Measurements from ENCODE around the gene NEK10. TPM values are rescaled to one million over a fixed set of nuclear protein-coding genes. Genes with fewer than 3 reads are reported as not detected.

The NEK10 gene
- total RNA-seq, 2 experiments from 2014 or later = 0.28 to 1.3 TPM

GRCh38 chr3:27073912-27074311 is 295.3 kb downstream of the NEK10 start:
- intact Hi-C loops (cut with micrococcal nuclease; ENCODE audit: unreplicated experiment) = no loop called here
- Histone ChIP-seq H3K27ac (ENCODE audit: low read depth, low read length, poor library complexity, severe bottlenecking) (no peak overlapping the region), H3K4me3 (ENCODE audit: low read depth, low read length, poor library complexity, severe bottlenecking) (no peak overlapping the region), H4K20me1 (ENCODE audit: insufficient read depth, low read length) (no peaks in the 10 kb centered on the region), H3K9me2 (ENCODE audit: insufficient read depth, low read length) (no peaks in the 10 kb centered on the region; the same call in 1 of the 2 replicates), H3K36me3 (ENCODE audit: insufficient read depth, low read length) (no peaks in the 10 kb centered on the region), H3K4me2 (ENCODE audit: low read length) (no peak overlapping the region), H3K79me2 (ENCODE audit: insufficient read depth, low read depth, low read length) (no peaks in the 10 kb centered on the region), H3K4me1 (ENCODE audit: insufficient read depth, low read length, poor library complexity, severe bottlenecking) (no peaks in the 10 kb centered on the region), H2AFZ (ENCODE audit: low read length) (no peak overlapping the region), H3K9me3 (ENCODE audit: low read length) (no peaks in the 10 kb centered on the region)
- no TSS peak for BruUV-seq (replicated peaks)
- TF ChIP-seq EZH2phosphoT487 (IDR thresholded peaks at IDR 0.05; ENCODE audit: borderline replicate concordance, low read depth, low read length) (no peak), CTCF (conservative IDR thresholded peaks at IDR 0.05; ENCODE audit: low read length) (no peak)
- POLR2A ChIA-PET = no interaction called here
- no peak for DNase-seq (ENCODE audit: low spot score)
- CTCF ChIA-PET (ENCODE audit: unreplicated experiment) = no interaction called here

GRCh38 chr3:27072810-27073651 is 296.2 kb downstream of the NEK10 start:
- Histone ChIP-seq H2AFZ (ENCODE audit: low read length) (no peak overlapping the region), H3K4me3 (ENCODE audit: low read depth, low read length, poor library complexity, severe bottlenecking) (no peak overlapping the region), H3K4me1 (ENCODE audit: insufficient read depth, low read length, poor library complexity, severe bottlenecking) (no peaks in the 10 kb centered on the region), H3K9me2 (ENCODE audit: insufficient read depth, low read length) (no peaks in the 10 kb centered on the region; the same call in 1 of the 2 replicates), H3K9me3 (ENCODE audit: low read length) (no peaks in the 10 kb centered on the region), H3K36me3 (ENCODE audit: insufficient read depth, low read length) (no peaks in the 10 kb centered on the region), H3K4me2 (ENCODE audit: low read length) (no peak overlapping the region), H4K20me1 (ENCODE audit: insufficient read depth, low read length) (no peaks in the 10 kb centered on the region), H3K79me2 (ENCODE audit: insufficient read depth, low read depth, low read length) (no peaks in the 10 kb centered on the region), H3K27ac (ENCODE audit: low read depth, low read length, poor library complexity, severe bottlenecking) (no peak overlapping the region)
- BruUV-seq (replicated peaks) = no TSS peak
- TF ChIP-seq CTCF (conservative IDR thresholded peaks at IDR 0.05; ENCODE audit: low read length) (no peak), EZH2phosphoT487 (IDR thresholded peaks at IDR 0.05; ENCODE audit: borderline replicate concordance, low read depth, low read length) (no peak)
- no peak for DNase-seq (ENCODE audit: low spot score)
- intact Hi-C loops (cut with micrococcal nuclease; ENCODE audit: unreplicated experiment) = no loop called here
- POLR2A ChIA-PET = no interaction called here
- CTCF ChIA-PET (ENCODE audit: unreplicated experiment) = no interaction called here

- intact Hi-C loops (cut with micrococcal nuclease; ENCODE audit: unreplicated experiment) = no loop called here
- no peaks in the 10 kb centered on the region for H3K4me1 ChIP-seq (ENCODE audit: insufficient read depth, low read length, poor library complexity, severe bottlenecking)
- H3K9me2 ChIP-seq (ENCODE audit: insufficient read depth, low read length) = no peaks in the 10 kb centered on the region
- no peak overlapping the region for H3K4me2 ChIP-seq (ENCODE audit: low read length)
- no peak overlapping the region for H2AFZ ChIP-seq (ENCODE audit: low read length)
- CTCF ChIA-PET (ENCODE audit: unreplicated experiment) = no interaction called here
- no peak overlapping the region for H3K4me3 ChIP-seq (ENCODE audit: low read depth, low read length, poor library complexity, severe bottlenecking)
- no peaks in the 10 kb centered on the region for H3K36me3 ChIP-seq (ENCODE audit: insufficient read depth, low read length)
- no peaks in the 10 kb centered on the region for H3K9me3 ChIP-seq (ENCODE audit: low read length)
- H3K27ac ChIP-seq (ENCODE audit: low read depth, low read length, poor library complexity, severe bottlenecking) = no peak overlapping the region
- no TSS peak for BruUV-seq (replicated peaks)
- DNase-seq (ENCODE audit: low spot score) = no peak
- H4K20me1 ChIP-seq (ENCODE audit: insufficient read depth, low read length) = no peaks in the 10 kb centered on the region
- TF ChIP-seq EZH2phosphoT487 (IDR thresholded peaks at IDR 0.05; ENCODE audit: borderline replicate concordance, low read depth, low read length) (no peak), CTCF (conservative IDR thresholded peaks at IDR 0.05; ENCODE audit: low read length) (no peak)
- POLR2A ChIA-PET = no interaction called here
- H3K79me2 ChIP-seq (ENCODE audit: insufficient read depth, low read depth, low read length) = no peaks in the 10 kb centered on the region
Measured at GRCh38 chr3:27060336-27060735, 308.8 kb downstream of the NEK10 start.

Data from OCI-LY7 (cell line).